Measurements from ENCODE around the gene BCAS3.

- TF ChIP-seq CTCF (IDR thresholded peaks at IDR 0.05), result no peak
- no peak for TF ChIP-seq POLR2A (IDR thresholded peaks at IDR 0.05)
These were observed 691.3 kb downstream of the BCAS3 start for GRCh38 chr17:61368832-61369450.
